H9 (cell line): ENCODE data around the gene SLC29A4. TPM values are rescaled to one million over a fixed set of nuclear protein-coding genes. Genes with fewer than 3 reads are reported as not detected.

Experiments used
- DNase-seq: peaks from one replicate; pipeline ENCODE4 v3.0.0-alpha.2; 2017
- H2AFZ ChIP-seq: one replicate; pipeline ENCODE4 v1.6.1; 2013; ENCODE audit warnings: mild to moderate bottlenecking, low read length, control low read depth, moderate library complexity
- H2AK5ac ChIP-seq: 2 replicates; pipeline ENCODE4 v1.6.1; 2013; ENCODE audit warnings: low read length, control low read depth, mixed read lengths; ENCODE audit not compliant: insufficient read length
- H2BK120ac ChIP-seq: one replicate; pipeline ENCODE4 v1.6.1; 2013; ENCODE audit warnings: low read depth, mild to moderate bottlenecking, low read length, control low read depth, inconsistent platforms; ENCODE audit not compliant: poor library complexity, severe bottlenecking
- H2BK12ac ChIP-seq: 2 replicates; pipeline ENCODE4 v1.6.1; 2013; ENCODE audit warnings: low read length, control low read depth, mixed read lengths, low read depth; ENCODE audit not compliant: insufficient read length
- H2BK15ac ChIP-seq: 2 replicates; pipeline ENCODE4 v1.6.1; 2013; ENCODE audit warnings: low read depth, low read length, control low read depth
- H2BK20ac ChIP-seq: one replicate; pipeline ENCODE4 v1.6.1; 2013; ENCODE audit warnings: low read depth, mild to moderate bottlenecking, low read length, control low read depth, inconsistent platforms; ENCODE audit not compliant: poor library complexity, severe bottlenecking
- H2BK5ac ChIP-seq: 2 replicates; pipeline ENCODE4 v1.6.1; 2013; ENCODE audit warnings: low read length, control low read depth, mixed read lengths; ENCODE audit not compliant: insufficient read length
- H3K14ac ChIP-seq: 2 replicates; pipeline ENCODE4 v1.6.1; 2013; ENCODE audit warnings: low read length, control low read depth; ENCODE audit not compliant: insufficient read depth
- H3K18ac ChIP-seq: 2 replicates; pipeline ENCODE4 v1.6.1; 2013; ENCODE audit warnings: low read depth, mild to moderate bottlenecking, mixed read lengths, low read length, control low read depth; ENCODE audit not compliant: insufficient read length
- H3K23ac ChIP-seq: 2 replicates; pipeline ENCODE4 v1.6.1; 2013; ENCODE audit warnings: low read length, control low read depth, mixed read lengths, low read depth; ENCODE audit not compliant: insufficient read length
- H3K23me2 ChIP-seq: 2 replicates; pipeline ENCODE4 v1.6.1; 2013; ENCODE audit warnings: low read depth, mild to moderate bottlenecking, mixed read lengths, low read length, control low read depth; ENCODE audit not compliant: insufficient read length, poor library complexity, severe bottlenecking
- H3K27ac ChIP-seq: 2 replicates; pipeline ENCODE4 v1.5.1; 2013; ENCODE audit warnings: low read length, control low read depth, mixed read lengths, low read depth; ENCODE audit not compliant: insufficient read length
- H3K27me3 ChIP-seq: 2 replicates; pipeline ENCODE4 v1.6.1; 2013; ENCODE audit warnings: low read length, control low read depth, inconsistent platforms; ENCODE audit not compliant: insufficient read depth
- H3K4ac ChIP-seq: 2 replicates; pipeline ENCODE4 v1.6.1; 2013; ENCODE audit warnings: low read depth, mild to moderate bottlenecking, control low read depth, inconsistent platforms, low read length, moderate library complexity
- H3K4me1 ChIP-seq: 2 replicates; pipeline ENCODE4 v1.6.1; 2013; ENCODE audit warnings: low read length, control low read depth, inconsistent platforms; ENCODE audit not compliant: insufficient read depth
- H3K4me2 ChIP-seq: 2 replicates; pipeline ENCODE4 v1.6.1; 2013; ENCODE audit warnings: low read length, control low read depth, mixed read lengths; ENCODE audit not compliant: insufficient read length, insufficient read depth
- H3K56ac ChIP-seq: 2 replicates; pipeline ENCODE4 v1.6.1; 2013; ENCODE audit warnings: low read depth, mild to moderate bottlenecking, mixed read lengths, low read length, control low read depth; ENCODE audit not compliant: insufficient read length
- H3K79me1 ChIP-seq: 2 replicates; pipeline ENCODE4 v1.6.1; 2013; ENCODE audit warnings: low read depth, mild to moderate bottlenecking, moderate library complexity, low read length, control low read depth, inconsistent platforms; ENCODE audit not compliant: insufficient read depth, poor library complexity, severe bottlenecking
- H3K79me2 ChIP-seq: 2 replicates; pipeline ENCODE4 v1.6.1; 2013; ENCODE audit warnings: low read length, control low read depth, inconsistent platforms; ENCODE audit not compliant: insufficient read depth
- H3K9ac ChIP-seq: 2 replicates; pipeline ENCODE4 v1.6.1; 2013; ENCODE audit warnings: low read length, control low read depth, mixed read lengths; ENCODE audit not compliant: insufficient read length; ENCODE audit errors: extremely low read depth
- H3K9me3 ChIP-seq: one replicate; pipeline ENCODE4 v1.6.1; 2013; ENCODE audit warnings: low read depth, low read length, inconsistent platforms; ENCODE audit not compliant: control insufficient read depth
- H3T11ph ChIP-seq: one replicate; pipeline ENCODE4 v1.6.1; 2013; ENCODE audit warnings: mild to moderate bottlenecking, low read length, control low read depth, inconsistent platforms
- H4K20me1 ChIP-seq: one replicate; pipeline ENCODE4 v1.6.1; 2013; ENCODE audit not compliant: control insufficient read depth, insufficient read length, insufficient read depth
- H4K5ac ChIP-seq: 2 replicates; pipeline ENCODE4 v1.6.1; 2013; ENCODE audit warnings: low read depth, mild to moderate bottlenecking, mixed read lengths, low read length, control low read depth; ENCODE audit not compliant: insufficient read length
- H4K8ac ChIP-seq: replicated peaks from 2 replicates; pipeline ENCODE4 v1.6.1; 2013; ENCODE audit warnings: low read length, control low read depth, mixed read lengths, low read depth; ENCODE audit not compliant: insufficient read length
- H4K91ac ChIP-seq: 2 replicates; pipeline ENCODE4 v1.6.1; 2013; ENCODE audit warnings: low read depth, mild to moderate bottlenecking, moderate library complexity, mixed read lengths, low read length, control low read depth; ENCODE audit not compliant: insufficient read length
- H3K27ac Mint-ChIP-seq, 3 experiments: 2 replicates in 2 of 3; 3 replicates in 1 of 3; pipeline ENCODE4 v1.8.0; 2020 to 2021; ENCODE audit warnings: mixed read lengths in 3 of 3, mild to moderate bottlenecking in 1 of 3, moderate library complexity in 1 of 3
- H3K27me3 Mint-ChIP-seq: 2 replicates; pipeline ENCODE4 v1.8.0; 2021; ENCODE audit warnings: low read depth, mild to moderate bottlenecking, moderate library complexity, mixed read lengths
- H3K36me3 Mint-ChIP-seq, 3 experiments: 2 replicates in 2 of 3; 3 replicates in 1 of 3; pipeline ENCODE4 v1.8.0; 2020 to 2021; ENCODE audit warnings: low read depth in 3 of 3, mixed read lengths in 3 of 3; ENCODE audit not compliant: insufficient read depth in 1 of 3
- H3K4me1 Mint-ChIP-seq, 2 experiments: 2 replicates each; pipeline ENCODE4 v1.8.0; 2020; ENCODE audit warnings: mixed read lengths in 2 of 2
- H3K4me3 Mint-ChIP-seq, 2 experiments: 2 replicates in 1 of 2; 3 replicates in 1 of 2; pipeline ENCODE4 v1.8.0; 2020 to 2021; ENCODE audit warnings: mild to moderate bottlenecking in 2 of 2, mixed read lengths in 2 of 2, moderate library complexity in 1 of 2
- H3K9me3 Mint-ChIP-seq, 2 experiments: 2 replicates in 1 of 2; 3 replicates in 1 of 2; pipeline ENCODE4 v1.8.0; 2020; ENCODE audit warnings: mild to moderate bottlenecking in 2 of 2, mixed read lengths in 2 of 2, moderate library complexity in 1 of 2
- CTCF ChIP-seq: fragments of 200-600 bp; sonication (generic); conservative IDR thresholded peaks from 3 replicates; pipeline ENCODE4 v1.8.0; 2021; ENCODE audit warnings: antibody characterized with exemption, mild to moderate bottlenecking
- WGBS: extraction: QIAGEN DNeasy Blood & Tissue Kit; methylation state at CpG from one replicate; pipeline ENCODE4 v1.1.7; 2013; ENCODE audit warnings: missing lambda C conversion rate, low lambda C conversion rate, mixed read lengths; ENCODE audit not compliant: insufficient read length; ENCODE audit errors: extremely low coverage; 5-methylcytosine and 5-hydroxymethylcytosine counted together
- total RNA-seq: library from RNA; stranded (reverse); gene quantifications from 2 replicates; pipeline ENCODE4 v1.2.1, GENCODE V29; 2021

The SLC29A4 gene
- total RNA-seq, 1 experiment from 2014 or later: 12.4 TPM

DNA sequence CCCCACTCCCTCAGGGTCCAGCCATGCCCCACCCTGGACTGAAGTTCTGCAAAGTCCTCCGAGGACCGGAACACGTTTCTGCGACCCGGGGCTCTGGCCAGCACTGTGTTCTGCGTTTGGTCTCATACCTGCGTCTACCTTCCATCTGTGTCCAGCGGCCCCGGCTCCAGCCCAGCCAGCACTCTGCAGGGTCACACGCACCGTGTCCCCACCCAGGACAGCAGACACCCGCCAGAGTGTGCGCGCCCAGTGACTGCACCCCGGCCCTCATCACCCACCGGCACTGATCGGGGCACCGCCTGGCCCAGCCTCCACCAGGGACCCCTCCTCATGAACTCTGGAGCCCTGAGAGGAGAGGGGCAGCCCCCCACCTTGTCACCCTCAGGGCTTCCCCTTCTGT lies 20.3 kb downstream of the SLC29A4 start:
- H3K79me1 ChIP-seq: no peaks in the 10 kb centered on the region
- no peak overlapping the region for H3K23ac ChIP-seq
- no CpG with 5 or more reads among the region's 18 CpGs for WGBS
- Mint-ChIP-seq H3K27ac (no peak overlapping the region; a peak in 1 of 7 replicates), H3K4me3 (no peak overlapping the region), H3K4me1 (no peaks in the 10 kb centered on the region), H3K9me3 (no peaks in the 10 kb centered on the region), H3K27me3 (peaks cover 4% of the 10 kb centered on the region), H3K36me3 (peaks cover 0 to 16% (median 7%) of the 10 kb centered on the region in 3 experiments; a peak in 3 of 7 replicates)
- no peak overlapping the region for H2AK5ac ChIP-seq
- no peak overlapping the region for H3K18ac ChIP-seq
- H3K4me2 ChIP-seq: no peak overlapping the region
- H4K91ac ChIP-seq: no peak overlapping the region
- no peak overlapping the region for H4K8ac ChIP-seq
- H3K4me1 ChIP-seq: no peaks in the 10 kb centered on the region
- no peak overlapping the region for H2BK15ac ChIP-seq
- no peak overlapping the region for H2BK20ac ChIP-seq
- H3K4ac ChIP-seq: no peak overlapping the region
- no peaks in the 10 kb centered on the region for H4K20me1 ChIP-seq
- H3K14ac ChIP-seq: no peak overlapping the region
- H2BK120ac ChIP-seq: no peak overlapping the region
- H3K23me2 ChIP-seq: no peaks in the 10 kb centered on the region
- no peak overlapping the region for H3K9ac ChIP-seq
- no peaks in the 10 kb centered on the region for H3K79me2 ChIP-seq
- H2AFZ ChIP-seq: no peak overlapping the region
- no peaks in the 10 kb centered on the region for H3K9me3 ChIP-seq
- H3K56ac ChIP-seq: no peak overlapping the region
- no peak overlapping the region for H2BK12ac ChIP-seq
- TF ChIP-seq CTCF: no peak
- no peak overlapping the region for H4K5ac ChIP-seq
- no peak overlapping the region for H3K27ac ChIP-seq
- no peak for DNase-seq
- H2BK5ac ChIP-seq: no peak overlapping the region
- H3T11ph ChIP-seq: no peak overlapping the region
- no peaks in the 10 kb centered on the region for H3K27me3 ChIP-seq
